HG03175 (cell line): Measurements from ENCODE around the gene DDOST.
"Not testable (repeated sequence)": the region's sequence is repeated elsewhere in the genome, so short reads cannot be mapped to it uniquely, and the experiment has no call there.

Source experiments
- ATAC-seq: cut with Tn5 transposase; IDR thresholded peaks from one replicate; pipeline ENCODE4 v1.9.1; 2021; ENCODE audit warnings: mild to moderate bottlenecking, moderate library complexity; ENCODE audit not compliant: unreplicated experiment

The DDOST gene

DNA sequence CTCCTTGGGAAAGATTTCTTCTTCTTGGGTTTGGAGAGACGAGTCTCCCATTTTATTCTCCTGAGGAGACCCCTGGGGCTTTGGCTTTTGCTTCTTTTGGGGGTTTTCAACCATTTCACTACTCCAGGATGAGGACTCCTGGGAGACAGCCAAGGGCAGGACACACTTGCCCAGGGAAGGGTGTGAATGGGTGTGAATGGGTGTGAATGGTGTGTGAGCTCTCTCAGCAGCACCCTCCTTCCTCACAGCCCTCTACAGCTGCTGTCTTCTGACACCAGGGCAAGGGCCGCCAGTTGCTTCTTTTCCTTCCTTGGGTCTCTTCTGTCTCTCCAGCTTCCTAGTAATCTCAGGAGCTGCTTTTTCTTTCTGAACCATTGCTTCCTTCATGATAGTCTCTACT, 32.5 kb upstream of the DDOST start:
- ATAC-seq = no peak

DNA sequence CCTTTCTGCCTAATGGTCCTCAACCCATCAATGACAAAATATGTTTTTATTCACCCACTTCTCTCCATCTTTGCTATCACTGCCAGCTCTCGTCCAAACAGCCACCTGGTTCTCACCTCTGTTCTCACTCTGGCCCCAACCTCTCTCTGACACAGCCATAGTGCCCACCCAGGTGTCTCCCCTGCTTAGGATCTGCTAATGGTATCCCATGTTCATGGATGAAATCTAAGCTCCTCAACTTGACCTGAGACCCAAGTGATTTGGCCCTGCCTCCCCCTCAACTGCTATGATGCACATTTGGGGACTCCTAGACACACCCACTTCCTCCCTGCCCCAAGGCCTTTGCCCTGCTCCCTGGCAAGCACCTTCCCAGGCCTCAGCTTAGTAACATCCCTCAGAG, 30.7 kb upstream of the DDOST start:
- no peak for ATAC-seq

DNA sequence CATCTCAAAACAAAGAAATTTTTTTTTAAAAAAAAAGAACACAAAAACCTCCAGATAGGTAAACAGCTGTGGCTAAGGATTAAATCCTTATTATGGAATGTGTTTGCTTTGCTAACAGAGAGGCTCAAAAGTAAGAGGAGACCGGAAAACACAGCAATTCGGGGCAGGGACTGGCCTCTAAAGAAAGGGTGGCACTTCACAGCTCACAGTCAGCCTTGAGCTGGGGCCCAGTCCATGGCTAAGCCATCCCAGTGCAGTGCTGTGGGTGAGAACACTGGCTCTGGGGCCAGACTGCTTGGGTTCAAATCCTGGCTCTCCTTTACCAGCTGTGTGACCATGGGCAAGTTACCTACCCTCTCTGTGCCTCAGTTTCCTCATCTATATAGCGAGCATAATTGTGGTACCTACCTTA, 28.5 kb upstream of the DDOST start:
- no peak for ATAC-seq

DNA sequence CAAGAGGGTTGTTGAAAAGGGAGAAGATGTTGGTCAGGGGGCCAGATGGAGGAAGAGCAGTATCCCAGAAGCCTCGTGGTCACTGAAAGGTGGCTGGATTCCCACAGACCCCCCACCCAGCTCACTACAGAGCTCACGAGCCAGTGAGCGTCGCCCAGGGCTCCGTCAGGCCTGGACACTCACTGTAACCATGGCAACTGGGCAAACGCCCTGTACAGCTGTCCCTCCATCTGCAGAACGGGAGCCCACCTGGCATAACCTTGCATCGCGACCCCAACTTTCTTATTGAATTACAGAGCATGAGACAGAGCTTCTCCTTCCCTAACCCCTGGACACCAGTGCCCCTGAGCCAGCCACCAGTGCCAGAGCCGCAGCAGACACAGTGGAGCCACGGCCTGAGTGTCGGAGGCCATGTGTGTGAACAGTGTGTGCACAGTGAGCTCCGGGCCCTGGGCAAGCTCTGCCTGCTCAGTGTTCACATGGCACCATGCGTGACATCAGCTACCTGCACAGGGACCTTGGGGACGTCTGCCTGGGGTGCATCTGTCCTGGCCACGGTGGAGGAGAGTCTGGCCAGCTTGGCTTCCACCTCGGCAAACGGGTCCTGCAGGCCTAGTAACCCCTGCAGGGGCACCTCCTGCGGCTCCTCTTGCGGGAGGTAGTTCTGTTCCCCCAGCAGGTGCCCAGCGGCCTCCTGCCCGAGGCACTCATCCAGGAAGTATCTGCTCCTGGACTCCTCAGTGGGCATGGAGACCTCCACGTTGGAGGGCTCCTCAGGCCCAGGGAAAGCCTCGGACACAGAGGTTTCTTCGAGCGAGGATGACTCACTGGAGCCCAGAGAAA, 25.9 kb upstream of the DDOST start:
- ATAC-seq = no peak

DNA sequence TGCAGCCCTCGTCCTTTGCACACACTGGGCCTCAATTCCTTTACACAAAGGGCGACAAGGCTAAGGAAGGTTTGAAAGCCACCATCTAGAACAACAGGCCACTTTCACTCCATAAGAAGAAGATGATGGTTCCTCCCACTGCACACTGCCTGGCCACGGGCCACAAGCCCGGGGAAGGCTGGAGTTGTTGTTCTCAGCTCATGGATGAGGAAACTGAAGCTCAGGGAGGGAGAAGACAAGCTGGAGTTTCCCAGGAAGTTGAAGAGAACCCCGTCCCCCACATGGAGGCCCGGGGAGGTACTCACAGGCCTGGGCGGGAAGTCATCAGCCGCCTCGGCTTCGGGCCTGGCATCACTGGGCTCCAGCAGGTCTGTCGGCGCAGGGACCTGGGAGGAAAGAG, 24.6 kb upstream of the DDOST start:
- no peak for ATAC-seq

DNA sequence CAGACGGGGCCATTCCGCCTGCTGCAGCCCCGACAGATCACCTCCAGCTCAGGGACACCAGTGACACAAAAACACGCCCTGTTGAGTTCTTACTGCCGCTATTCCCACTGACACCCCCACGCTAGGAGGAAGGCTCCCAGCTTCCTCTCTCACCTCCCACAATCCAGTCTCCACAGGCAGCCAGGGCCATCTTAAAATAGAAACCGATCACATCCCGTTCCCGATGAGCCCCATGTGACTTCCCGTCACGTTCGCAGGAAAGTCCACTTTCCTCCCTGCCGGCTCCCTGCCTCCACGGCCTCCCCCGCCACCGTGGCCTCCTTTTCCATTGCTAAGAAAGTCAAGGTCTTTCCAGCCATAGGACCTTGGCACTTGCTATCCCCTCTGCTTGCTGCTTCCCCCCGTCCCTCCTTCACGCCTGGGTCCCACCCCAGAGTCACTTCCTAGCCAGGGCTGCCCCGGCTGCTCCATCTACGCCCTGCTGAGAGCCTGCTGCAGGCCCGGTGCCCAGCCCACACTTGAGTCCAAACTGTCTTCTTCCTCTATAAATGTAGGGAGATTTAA, 24.0 kb upstream of the DDOST start:
- ATAC-seq = no peak

DNA sequence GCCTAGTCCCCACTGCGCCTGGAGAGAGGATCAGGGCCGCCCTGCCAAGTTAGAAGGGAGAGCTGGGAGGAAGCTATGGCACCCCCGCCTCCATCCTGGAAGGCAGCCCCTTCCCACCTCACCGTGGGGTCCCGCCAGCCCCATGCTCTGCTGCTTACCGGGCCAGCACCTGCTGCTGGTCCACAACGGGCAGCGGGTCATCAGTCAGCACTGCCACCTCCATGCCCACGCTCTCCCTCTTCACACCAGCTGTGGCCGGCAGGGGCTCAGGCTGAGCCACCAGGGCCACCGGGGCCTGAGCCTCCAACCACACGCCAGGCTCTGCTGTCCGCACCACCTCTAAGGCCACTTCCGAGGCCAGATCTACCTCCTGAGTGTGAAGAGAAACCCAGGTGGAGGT, 23.5 kb upstream of the DDOST start:
- no peak for ATAC-seq

DNA sequence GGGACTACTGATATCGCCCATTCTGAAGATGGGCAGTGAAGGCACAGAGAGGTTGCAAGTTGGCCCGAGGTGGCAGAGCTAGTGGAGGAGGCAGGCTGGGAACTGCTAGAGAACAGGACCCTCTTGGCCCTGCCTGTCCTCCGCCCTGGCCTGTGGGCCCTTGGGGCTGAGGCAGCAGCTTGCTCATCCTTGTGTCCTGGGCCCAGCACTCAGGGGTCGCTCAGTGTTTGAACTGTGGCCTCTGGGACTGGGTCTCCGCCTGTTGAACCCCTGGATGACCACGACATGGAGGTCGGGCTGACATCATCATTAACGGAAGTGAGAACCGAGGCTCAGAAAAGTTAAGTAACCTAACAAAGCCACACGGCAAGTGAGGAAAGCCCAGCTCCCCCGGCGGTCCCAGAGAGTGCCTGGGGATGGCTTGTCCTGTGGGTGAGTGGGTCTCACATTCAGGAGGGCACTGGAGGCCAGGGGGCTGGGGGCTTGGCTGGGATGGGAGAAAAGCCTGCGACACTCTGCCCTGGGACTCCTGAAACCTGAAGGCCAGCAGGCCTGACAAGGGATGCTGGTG, 23.0 kb upstream of the DDOST start:
- no peak for ATAC-seq

DNA sequence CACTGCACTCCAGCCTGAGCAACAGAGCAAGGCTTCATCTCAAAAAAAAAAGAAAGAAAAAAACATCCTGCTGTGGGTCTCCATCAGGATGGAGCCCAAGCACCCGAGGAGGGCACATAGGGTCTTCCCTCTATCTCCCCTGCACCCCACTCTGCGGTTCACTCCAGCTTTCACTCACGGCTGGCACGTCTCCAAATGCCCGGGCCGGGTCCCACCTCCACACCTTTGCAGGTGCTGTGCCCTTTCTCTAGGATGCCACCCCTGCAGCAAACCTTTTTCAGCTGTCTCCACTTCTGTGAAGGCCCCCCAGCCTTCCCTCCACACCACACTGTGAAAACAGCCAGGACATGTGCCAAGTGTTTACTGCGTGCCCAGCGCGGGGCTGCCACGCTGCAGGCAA, 22.4 kb upstream of the DDOST start:
- ATAC-seq = no peak

DNA sequence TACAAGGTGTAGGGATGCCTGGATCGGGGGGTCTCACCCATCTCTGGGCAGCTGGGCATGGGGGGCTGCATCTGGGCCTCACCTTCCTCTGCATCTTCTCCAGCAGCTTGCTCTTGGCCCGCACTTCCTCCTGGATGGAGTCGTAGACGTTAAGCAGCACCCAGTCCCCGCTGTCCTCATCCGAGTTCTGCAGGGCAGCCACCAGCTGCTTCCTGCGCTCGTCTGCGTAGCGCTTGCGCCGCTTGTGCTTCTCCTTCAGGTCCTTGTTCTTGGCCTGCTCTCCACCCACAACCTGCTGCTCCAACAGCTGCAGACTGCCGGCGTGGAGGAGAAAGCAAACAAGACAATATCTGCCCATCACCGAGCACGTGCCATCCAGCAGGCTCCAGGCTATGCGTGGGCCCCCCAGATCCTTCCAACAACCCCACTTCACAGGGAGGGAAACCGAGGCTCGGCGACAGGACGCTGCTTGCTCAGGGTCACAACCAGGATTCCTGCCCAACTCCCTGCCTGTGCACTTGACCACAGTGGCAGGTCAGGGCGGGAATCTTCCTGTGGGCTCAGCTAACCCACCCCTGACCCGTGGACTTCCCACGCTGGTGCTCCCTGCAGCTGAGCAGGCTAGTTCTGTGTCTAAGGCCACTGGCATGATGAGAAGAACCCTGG, 21.5 kb upstream of the DDOST start:
- ATAC-seq = no peak

DNA sequence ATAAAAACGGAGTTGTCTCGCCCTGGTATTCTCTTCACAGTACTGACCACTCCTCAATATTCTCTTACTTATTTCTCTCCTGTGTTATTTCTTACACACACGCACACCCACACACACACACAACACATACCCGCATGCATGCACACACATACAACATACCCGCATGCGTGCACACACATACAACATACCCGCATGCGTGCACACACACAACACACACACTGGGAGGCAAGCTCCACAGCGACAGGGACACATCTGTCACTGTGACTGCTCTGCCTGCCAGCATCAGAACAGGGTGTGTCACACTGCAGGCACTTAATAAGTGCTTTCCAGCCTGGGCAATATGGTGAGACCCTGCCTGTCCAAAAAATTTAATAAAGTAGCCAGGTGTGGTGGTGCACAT, 20.8 kb upstream of the DDOST start:
- ATAC-seq = no peak

DNA sequence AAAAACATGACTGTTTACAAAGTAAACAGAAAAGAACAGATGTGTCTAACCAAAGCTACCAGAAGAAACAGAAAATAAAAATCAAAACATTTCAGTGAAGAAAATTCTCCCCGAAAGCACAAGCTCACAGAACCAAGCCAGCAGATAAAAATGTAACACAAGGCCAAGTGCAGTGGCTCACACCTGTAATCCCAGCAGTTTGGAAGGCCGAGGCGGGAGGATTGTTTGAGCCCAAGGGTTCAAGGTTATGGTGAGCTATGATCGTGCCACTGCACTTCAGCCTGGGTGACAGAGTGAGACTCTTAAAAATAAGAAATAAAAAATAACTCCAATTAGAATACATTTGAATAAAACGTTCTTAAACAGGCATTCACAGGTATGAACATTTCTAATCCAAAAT, 19.1 kb upstream of the DDOST start:
- no peak for ATAC-seq

DNA sequence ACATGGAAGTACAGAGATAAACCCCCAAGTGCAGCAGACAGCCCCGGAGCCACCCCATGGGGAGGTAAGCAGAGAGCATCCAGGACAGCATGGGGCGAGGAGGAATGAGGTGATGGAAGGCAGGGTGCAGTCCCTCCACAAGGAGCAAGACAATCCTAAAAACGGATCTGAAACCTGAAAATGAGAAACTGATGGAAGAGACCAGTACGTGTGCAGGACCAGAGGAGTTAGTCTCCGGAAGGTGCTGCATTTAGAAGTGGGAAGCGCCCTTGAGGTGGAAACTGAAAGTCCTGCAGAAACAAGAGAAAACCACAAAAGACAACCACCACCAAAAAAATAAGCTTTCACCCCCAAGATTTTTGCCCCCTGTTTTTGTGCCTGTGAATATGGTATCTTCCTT, 17.4 kb upstream of the DDOST start:
- ATAC-seq = peak; percentile 67

DNA sequence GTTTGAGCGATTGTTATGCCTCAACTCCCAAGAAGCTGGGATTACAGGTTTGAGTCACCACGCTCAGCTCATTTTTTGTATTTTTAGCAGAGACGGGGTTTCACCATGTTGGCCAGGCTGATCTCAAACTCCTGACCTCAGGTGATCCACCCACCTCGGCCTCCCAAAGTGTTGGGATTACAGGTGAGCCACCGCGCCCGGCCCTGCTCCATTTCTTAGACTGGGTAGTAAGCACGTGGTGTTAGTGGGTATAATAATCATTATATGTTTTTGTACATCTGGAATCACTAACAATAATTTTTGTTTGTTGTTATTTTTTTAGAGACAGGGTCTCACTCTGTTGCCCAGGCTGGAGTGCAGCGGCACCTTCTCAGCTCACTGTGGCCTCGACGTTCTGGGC, 12.5 kb upstream of the DDOST start:
- ATAC-seq = not testable (repeated sequence)

DNA sequence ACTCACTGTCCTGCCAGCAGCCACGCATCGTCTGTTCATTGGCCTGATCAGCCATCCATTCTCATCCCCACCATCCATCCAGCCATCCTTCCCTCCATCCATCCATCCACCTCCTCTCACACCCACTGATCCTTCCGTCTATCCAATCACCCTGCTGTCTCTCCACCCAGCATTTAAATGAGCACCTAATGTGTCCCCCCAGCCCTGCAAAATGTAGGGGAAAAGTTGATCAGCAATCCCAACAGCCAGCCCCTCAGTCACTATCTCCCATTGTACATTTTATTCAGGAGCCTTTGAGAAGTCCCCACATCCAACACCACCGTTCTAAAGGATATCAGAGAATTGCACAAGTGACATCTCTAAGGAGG, 11.1 kb upstream of the DDOST start:
- ATAC-seq = no peak

DNA sequence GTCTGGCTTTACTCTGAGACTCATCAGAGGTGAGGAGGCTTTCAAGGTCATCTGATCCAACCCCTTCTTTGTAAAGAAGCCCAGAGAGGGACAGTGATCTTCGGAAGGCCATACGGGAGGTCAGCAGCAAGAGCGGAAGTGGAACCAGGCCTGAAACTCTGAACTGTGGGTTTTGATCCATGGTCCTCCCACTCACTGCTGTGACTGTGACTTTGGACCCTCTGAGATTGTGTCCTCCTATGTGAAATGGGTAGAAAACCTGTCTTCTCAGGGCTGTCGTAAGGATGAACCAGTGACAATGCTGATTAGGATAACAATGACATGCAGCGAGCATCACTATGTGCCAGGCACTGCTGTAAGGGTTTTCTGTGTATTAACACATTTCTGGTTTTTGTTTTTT, 9.8 kb upstream of the DDOST start:
- no peak for ATAC-seq

DNA sequence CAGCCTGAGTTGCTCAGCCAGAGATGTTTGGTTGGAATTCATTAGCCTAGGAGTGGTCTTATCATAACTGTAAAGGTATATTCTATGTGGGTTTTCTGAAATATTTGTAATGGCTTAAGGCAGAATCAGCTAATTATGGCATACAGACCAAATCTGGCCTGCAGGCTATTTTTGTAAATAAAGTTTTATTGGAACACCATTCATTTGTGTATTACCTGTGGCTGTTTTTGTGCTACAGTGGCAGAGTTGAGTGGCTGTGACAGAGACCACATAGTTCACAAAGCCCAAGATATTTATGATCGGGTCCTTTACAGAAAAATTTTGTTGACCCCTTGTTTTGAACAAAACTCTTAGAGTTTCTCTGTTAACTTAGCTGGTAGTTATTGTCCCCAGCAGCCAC, 7.4 kb upstream of the DDOST start:
- no peak for ATAC-seq

DNA sequence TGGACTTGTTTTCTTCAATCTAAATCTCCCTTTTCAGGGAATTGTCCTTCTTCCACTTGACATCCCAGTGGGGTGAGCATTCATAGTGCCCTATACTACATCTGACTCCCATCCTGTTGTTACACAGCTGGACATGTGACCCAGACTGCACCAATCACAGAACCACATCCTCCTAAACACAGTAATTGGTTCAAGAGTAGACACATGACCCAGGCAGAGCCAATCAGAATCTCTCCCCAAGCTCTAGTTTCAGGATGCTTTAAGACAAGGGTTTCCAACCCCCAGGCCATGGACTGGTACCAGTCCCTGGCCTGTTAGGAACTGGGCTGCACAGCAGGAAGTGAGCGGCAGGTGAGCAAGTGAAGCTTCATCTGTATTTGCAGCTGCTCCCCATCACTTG, 5.6 kb upstream of the DDOST start:
- no peak for ATAC-seq

DNA sequence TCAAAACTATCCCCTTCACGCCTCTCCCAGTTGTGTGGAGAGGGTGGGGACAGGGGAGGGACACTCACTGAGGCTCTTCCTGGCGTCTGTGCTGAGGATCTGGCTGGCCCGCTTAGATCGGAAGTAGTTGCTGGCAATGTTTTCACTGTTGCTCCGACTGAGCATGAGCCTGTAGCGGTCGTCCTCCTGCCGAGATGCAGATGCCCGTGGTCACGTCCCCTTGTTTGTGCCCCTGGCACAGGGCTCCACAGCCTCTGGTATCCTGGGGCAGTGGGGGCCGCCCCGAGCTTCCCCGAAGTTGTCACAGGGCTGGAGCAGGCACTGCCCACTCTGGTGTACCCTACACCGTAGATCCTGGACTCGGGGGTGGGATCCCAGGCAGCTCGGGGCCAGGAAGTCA, 5.0 kb upstream of the DDOST start:
- no peak for ATAC-seq

DNA sequence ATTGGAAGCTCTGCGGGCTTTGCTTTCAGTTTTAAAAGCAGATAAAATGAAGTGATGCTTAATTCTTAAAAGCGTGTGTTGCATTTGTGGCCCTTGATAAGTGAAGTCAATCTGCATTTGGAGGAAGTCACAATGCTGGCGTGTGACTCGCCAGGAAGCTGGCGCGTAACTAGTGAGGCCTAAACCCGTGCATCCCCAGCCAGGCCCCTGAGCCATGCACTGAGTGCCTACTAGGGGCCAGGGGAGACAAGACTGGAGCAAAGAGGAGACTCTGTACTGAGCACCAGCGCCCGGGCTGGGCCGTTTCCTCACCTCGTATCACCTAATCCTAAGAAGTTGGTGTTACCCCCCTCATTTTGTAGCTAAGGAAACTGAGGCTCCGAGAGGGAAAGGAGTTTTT, 4.6 kb upstream of the DDOST start:
- ATAC-seq = no peak

DNA sequence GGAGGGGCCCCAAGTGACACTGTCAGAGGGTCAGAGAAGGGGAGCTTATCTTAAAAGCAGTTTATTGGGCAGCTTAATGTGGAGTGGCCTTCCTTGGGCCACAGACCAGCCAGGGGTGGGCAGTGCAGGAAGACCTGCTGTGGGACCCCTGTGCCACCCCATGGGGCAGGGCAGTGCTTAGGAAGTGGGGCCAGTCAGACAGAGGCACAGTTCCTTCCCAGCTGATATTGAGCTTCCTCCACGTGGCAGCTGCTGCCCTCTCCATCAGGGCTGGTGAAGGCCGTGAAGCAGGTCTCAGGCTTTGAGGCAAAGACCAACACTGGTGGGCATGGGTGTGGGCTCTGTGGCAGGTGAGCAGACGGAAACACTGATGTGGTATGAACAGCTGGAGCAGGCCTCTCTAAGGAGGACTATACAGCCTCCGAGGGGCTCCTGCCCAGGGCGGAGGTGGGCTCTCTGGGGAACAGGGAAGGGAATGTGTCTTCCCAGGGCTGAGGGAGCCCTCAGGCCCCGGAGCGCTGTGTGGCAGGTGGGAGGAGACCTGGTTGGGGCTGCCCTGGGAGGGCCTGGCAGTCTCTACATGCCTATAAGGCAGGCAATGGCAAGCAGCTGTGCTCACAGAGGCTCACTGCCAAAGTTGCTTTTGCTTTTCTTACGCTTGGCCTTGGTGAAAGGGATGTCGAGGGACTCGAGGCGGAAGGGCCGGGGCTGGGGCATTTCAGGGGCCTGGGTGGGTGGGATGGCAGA, 3.0 kb upstream of the DDOST start:
- ATAC-seq = no peak
